Hepatocyte (in vitro differentiated cells): ENCODE data around the gene VPS25. TPM values are rescaled to one million over a fixed set of nuclear protein-coding genes. Genes with fewer than 3 reads are reported as not detected.
A peak's percentile ranks its signal among the peaks of the same experiment; 100 is the strongest.

Experiments used
- DNase-seq: peaks from one replicate; pipeline ENCODE4 v3.0.0-alpha.2; 2016; ENCODE audit warnings: low spot score
- H2AFZ ChIP-seq: fragments of 200-600 bp; sonication (generic); 2 replicates; pipeline ENCODE4 v1.6.0; 2016; ENCODE audit warnings: antibody characterized with exemption, mild to moderate bottlenecking
- H3K27ac ChIP-seq: fragments of 200-600 bp; sonication (generic); 2 replicates; pipeline ENCODE4 v1.5.1; 2016; ENCODE audit warnings: mild to moderate bottlenecking
- H3K27me3 ChIP-seq: fragments of 200-600 bp; sonication (generic); 2 replicates; pipeline ENCODE4 v1.6.1; 2016
- H3K36me3 ChIP-seq: fragments of 200-600 bp; sonication (generic); replicated peaks from 2 replicates; pipeline ENCODE4 v1.5.1; 2016; ENCODE audit warnings: low read depth; ENCODE audit not compliant: insufficient read depth
- H3K4me1 ChIP-seq: fragments of 200-600 bp; sonication (generic); 2 replicates; pipeline ENCODE4 v1.5.1; 2016; ENCODE audit warnings: mild to moderate bottlenecking, moderate library complexity; ENCODE audit not compliant: insufficient read depth
- H3K4me2 ChIP-seq: fragments of 200-600 bp; sonication (generic); 2 replicates; pipeline ENCODE4 v1.6.0; 2016
- H3K4me3 ChIP-seq: fragments of 200-600 bp; sonication (generic); 2 replicates; pipeline ENCODE4 v1.5.1; 2016; ENCODE audit warnings: mild to moderate bottlenecking
- H3K79me2 ChIP-seq: fragments of 200-600 bp; sonication (generic); 2 replicates; pipeline ENCODE4 v1.6.0; 2017; ENCODE audit warnings: mild to moderate bottlenecking
- H3K9me2 ChIP-seq: fragments of 200-600 bp; sonication (generic); replicated peaks from 2 replicates; pipeline ENCODE4 v1.6.0; 2017; ENCODE audit warnings: mild to moderate bottlenecking; ENCODE audit not compliant: insufficient read depth
- H3K9me3 ChIP-seq: fragments of 200-600 bp; sonication (generic); 2 replicates; pipeline ENCODE4 v1.5.1; 2016; ENCODE audit warnings: low read depth, mild to moderate bottlenecking
- H4K20me1 ChIP-seq: fragments of 200-600 bp; sonication (generic); 2 replicates; pipeline ENCODE4 v1.6.0; 2016; ENCODE audit warnings: mild to moderate bottlenecking; ENCODE audit not compliant: insufficient read depth, poor library complexity, severe bottlenecking
- CTCF ChIP-seq: fragments of 200-600 bp; sonication (generic); IDR thresholded peaks from 2 replicates; pipeline ENCODE4 v1.5.1; 2016; ENCODE audit warnings: antibody characterized with exemption, mild to moderate bottlenecking; ENCODE audit not compliant: poor library complexity
- EZH2 ChIP-seq: fragments of 200-600 bp; sonication (generic); IDR thresholded peaks from 2 replicates; pipeline ENCODE4 v1.6.1; 2016; ENCODE audit warnings: antibody characterized with exemption, mild to moderate bottlenecking, borderline replicate concordance
- EZH2phosphoT487 ChIP-seq: fragments of 200-600 bp; sonication (generic); IDR thresholded peaks from one replicate; pipeline ENCODE4 v1.6.1; 2018; ENCODE audit warnings: antibody characterized with exemption, mild to moderate bottlenecking, low read depth, moderate library complexity; ENCODE audit not compliant: unreplicated experiment, severe bottlenecking
- WGBS: methylation state at CpG from one replicate; pipeline ENCODE4 v1.1.6; 2016; ENCODE audit warnings: low lambda C conversion rate; ENCODE audit errors: missing lambda C conversion rate; 5-methylcytosine and 5-hydroxymethylcytosine counted together
- polyA plus RNA-seq: library from polyadenylated mRNA; unstranded; fragments of >200 nt; fragmentation: Nextera tagmentation; extraction: Ambion mirVana; gene quantifications from 2 replicates; pipeline ENCODE4 v1.2.1, GENCODE V29; 2016
- total RNA-seq: library from RNA; depleted of rRNA; stranded (reverse); fragments of >200 nt; gene quantifications from 2 replicates; pipeline ENCODE4 v1.2.3, GENCODE V29; 2014

The VPS25 gene
- total and polyA plus RNA-seq, 2 experiments from 2014 or later = 89.9 to 121 TPM

DNA sequence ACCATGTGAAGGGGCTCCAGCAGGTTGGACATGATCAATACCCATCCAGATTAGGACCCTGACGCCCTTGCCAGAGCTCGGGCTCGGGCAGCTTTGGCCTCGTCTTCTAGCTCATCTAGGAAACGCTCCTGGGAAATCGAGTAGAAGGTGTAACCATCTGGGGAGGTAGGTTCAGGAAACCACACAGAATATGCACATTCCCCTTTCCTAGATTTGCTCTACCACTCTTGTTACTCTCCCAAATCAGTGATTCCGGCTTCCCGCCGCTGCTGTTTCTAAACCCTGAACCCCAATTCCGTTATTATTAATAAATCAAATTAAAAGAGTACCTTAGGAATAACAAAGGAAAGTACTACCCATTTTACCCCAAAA is 24.7 kb downstream of the VPS25 start:
- Histone ChIP-seq H3K4me3 (peak overlapping the region; percentile 45), H3K79me2 (peaks cover 18% of the 10 kb centered on the region), H3K27ac (peak overlapping the region; percentile 89), H3K27me3 (no peaks in the 10 kb centered on the region), H4K20me1 (no peaks in the 10 kb centered on the region), H3K9me3 (no peaks in the 10 kb centered on the region), H2AFZ (peak overlapping the region; percentile 17), H3K4me1 (peaks cover 14% of the 10 kb centered on the region), H3K36me3 (no peaks in the 10 kb centered on the region), H3K4me2 (peak overlapping the region; percentile 90), H3K9me2 (no peaks in the 10 kb centered on the region)
- DNase-seq = no peak
- TF ChIP-seq CTCF = no peak
- no peak for TF ChIP-seq EZH2
- TF ChIP-seq EZH2phosphoT487 = no peak
- WGBS = 38% methylated on average over 10 of the region's 10 CpGs

GRCh38 chr17:42798383-42799380 is 25.4 kb downstream of the VPS25 start, which contains the start of the genes CNTD1 and COA3:
TSS of gene CNTD1 (plus strand) at chr17:42798861. CDS start at chr17:42799068, 207 bp downstream.
TSS of gene COA3 (minus strand) at chr17:42798704. CDS start at chr17:42798681, 23 bp downstream.
- DNase-seq = peak; percentile 91
- Histone ChIP-seq H3K9me3 (no peaks in the 10 kb centered on the region), H3K4me1 (peaks cover 20% of the 10 kb centered on the region), H3K4me2 (peak within 1 kb of the TSS; percentile 90), H3K27me3 (no peaks in the 10 kb centered on the region), H2AFZ (peak within 1 kb of the TSS; percentile 17), H4K20me1 (no peaks in the 10 kb centered on the region), H3K4me3 (peak within 1 kb of the TSS; percentile 45), H3K79me2 (peaks cover 18% of the 10 kb centered on the region), H3K36me3 (no peaks in the 10 kb centered on the region), H3K9me2 (no peaks in the 10 kb centered on the region), H3K27ac (peak within 1 kb of the TSS; percentile 89)
- 29% methylated on average over 66 of the region's 66 CpGs for WGBS
- no peak for TF ChIP-seq EZH2
- no peak for TF ChIP-seq CTCF
- TF ChIP-seq EZH2phosphoT487 = no peak

DNA sequence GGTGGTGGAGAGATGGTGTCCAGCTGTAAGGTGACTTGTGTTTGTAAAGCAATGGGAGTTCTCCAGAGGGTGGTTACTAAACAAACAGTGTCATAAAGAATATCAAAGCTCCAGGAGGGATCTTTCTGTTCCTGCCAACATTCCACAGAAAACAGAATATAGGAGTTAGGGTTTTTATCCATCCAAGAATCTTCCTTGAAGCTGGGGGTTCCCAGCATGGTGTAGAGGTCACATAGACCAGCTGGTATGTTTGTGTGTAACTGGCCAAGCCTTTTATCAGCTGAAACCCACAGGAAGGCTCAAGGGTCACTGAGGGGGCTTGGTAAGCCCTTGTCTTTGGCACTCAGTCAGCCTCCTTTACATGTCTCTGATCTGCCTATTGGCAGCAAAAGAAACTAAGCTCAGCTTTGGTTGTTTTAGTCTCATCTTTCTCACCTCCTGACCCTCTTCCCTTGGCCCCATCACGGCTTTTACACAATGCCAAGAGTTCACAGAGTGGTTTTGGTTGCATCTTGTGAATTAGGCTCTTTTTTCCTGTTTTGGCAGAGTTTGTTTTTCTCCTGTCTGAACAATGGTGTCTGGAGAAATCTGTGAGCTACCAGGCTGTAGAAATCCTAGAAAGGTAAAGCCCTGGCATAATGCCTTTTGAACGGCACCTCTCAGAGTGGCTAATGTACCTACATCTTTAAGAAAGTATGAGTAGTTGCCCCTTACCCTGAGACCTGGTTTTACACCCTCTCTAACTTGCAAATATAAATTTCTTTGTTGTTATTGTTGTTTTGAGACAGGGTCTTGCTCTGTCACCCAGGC is 30.0 kb downstream of the VPS25 start:
- 57% methylated on average over 2 of the region's 2 CpGs for WGBS
- H3K27ac ChIP-seq = peak overlapping the region; percentile 85
- DNase-seq = no peak
- no peak for TF ChIP-seq CTCF
- no peak for TF ChIP-seq EZH2phosphoT487
- no peak for TF ChIP-seq EZH2
- no peaks in the 10 kb centered on the region for H3K36me3 ChIP-seq
- no peaks in the 10 kb centered on the region for H3K9me3 ChIP-seq
- H3K4me1 ChIP-seq = peaks cover 40% of the 10 kb centered on the region
- no peaks in the 10 kb centered on the region for H3K27me3 ChIP-seq
- H2AFZ ChIP-seq = no peak overlapping the region
- H4K20me1 ChIP-seq = no peaks in the 10 kb centered on the region
- no peaks in the 10 kb centered on the region for H3K9me2 ChIP-seq
- peak overlapping the region; percentile 26 for H3K4me2 ChIP-seq
- peaks cover under 1% of the 10 kb centered on the region for H3K79me2 ChIP-seq
- no peak overlapping the region for H3K4me3 ChIP-seq
